Measurements from ENCODE around the gene MXRA8.
"Not testable (repeated sequence)": the region's sequence is repeated elsewhere in the genome, so short reads cannot be mapped to it uniquely, and the experiment has no call there.

MXRA8 gene

DNA sequence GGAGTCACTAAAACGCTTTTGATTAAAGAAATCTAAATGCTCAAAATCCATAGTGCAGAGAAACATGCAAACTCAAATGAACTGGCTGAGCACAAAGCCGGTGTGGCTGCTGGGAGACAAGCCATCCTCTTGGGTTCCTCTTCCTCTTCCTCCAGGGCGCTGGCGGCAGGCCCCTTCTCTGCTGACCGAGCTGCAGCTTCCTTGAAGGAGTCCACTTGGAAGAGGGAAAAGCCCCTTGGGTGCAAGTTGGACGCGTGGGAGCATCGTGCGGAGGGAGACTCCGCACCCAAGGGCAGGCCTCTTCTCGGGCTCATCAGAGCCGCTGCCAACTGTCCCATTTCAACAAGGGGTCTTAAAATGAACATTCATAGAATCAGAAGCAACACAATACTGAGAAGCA, 32.9 kb upstream of the MXRA8 start:
- no peak for DNase-seq

DNA sequence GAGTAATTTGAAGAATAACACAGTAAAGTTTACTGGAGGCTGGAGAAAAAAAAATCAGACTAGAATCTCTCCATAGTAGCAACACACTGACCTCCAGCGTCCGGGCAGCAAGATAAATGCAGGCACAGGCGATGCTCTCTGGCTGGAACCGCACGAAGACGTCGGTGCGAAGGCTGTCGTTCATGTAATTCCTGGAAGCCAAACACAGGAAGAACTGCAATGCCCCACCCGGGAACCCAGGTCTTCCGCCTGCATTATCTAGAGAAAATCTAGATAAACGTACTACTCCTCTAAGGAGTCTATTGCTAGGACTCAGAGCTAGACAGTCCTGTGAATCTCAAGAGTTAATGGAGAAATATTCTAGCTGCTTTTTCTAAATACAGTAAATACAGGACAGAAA, 32.3 kb upstream of the MXRA8 start:
- no peak for DNase-seq

DNA sequence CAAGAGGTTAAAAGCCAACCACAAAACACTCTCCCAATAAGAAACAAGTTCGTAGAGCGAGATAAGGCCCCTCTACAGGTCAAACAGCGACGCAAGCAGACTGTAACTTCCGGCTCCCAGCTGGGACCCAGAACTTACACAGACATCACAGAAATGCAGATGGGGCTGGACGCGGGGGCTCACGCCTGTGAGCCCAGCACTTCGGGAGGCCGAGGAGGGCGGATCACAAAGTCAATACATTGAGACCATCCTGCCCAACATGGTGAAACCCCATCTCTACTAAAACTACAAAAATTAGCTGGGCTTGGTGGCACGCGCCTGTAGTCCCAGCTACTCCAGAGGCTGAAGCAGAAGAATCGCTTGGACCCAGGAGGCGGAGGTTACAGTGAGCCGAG, 29.7 kb upstream of the MXRA8 start:
- no peak for DNase-seq

DNA sequence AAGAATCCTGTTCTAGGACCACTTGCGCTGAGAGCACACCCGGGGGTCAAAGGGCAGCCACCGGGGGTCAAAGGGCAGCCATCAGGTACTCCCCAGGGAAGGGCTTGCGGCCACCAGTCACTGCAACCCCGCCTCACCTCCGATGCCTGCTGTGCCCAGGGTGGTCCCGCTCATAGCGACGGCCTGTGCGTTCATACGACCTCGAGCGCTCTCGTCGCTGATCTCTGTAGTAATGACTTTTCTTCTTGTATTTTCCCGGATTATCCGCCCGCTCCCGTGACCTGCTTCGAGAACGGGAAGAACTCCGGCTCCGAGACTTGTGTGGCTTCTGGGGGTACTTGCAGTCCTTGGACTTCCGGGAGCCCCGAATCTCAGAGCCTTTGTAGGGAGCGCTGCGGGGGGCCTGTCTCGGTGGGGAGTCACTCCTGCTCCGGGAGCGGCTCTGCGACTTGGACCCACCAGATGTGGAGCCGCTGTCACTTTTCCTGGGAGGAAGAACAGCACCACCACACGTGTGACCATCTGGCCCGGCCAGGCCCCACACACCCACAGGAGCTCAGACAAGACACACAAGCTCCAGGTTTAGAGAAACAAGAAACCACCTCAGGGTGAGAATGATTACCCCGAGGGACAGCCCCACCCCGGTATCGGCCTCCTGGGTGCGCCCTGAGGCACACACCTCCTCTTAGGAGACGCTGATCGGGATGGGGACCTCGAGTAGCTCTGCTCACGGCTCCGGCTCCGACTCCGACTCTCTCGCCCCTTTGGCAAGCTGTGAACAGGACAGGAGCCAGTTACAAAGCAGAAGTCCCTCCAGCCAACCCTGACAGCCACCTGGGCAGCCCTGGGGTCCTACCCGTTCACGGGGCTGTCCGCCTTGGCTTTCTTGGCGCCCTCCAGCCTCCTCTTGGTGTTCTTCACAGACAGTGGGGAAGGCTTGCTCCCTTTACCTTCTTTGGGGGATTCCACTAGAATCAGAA, 29.0 kb upstream of the MXRA8 start:
- no peak for DNase-seq

DNA sequence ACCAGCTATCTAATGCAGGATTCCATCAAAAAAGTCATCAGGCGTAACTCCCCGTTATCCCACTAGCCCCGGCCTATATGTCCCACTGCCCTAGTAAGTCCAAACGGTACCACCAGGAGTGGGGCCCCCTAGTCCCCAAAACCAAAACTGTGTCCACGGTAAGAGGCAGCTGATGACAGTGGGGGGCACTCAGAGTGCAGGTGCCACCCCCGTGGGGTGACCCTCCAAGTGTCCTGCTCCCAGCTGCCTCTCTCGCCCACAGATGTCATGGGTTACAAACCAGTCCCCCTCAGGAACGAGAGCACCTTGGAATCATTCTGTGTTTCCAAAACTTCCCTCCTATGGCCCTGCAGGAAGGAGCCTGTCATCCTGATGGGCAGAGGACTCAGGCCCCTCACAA, 27.6 kb upstream of the MXRA8 start:
- DNase-seq, result no peak

DNA sequence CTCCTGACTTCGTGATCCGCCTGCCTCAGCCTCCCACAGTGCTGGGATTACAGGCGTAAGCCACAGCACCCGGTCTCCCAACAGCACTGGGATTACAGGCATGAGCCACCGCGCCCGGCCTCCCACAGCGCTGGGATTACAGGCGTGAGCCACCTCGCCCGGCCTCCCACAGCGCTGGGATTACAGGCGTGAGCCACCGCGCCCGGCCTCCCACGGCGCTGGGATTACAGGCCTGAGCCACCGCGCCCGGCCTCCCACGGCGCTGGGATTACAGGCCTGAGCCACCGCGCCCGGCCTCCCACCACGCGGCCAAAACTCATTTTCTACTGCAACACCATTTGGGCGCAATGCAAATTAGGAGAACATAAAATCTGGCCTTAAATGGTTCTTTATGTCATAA, 27.0 kb upstream of the MXRA8 start:
- not testable (repeated sequence) for DNase-seq

DNA sequence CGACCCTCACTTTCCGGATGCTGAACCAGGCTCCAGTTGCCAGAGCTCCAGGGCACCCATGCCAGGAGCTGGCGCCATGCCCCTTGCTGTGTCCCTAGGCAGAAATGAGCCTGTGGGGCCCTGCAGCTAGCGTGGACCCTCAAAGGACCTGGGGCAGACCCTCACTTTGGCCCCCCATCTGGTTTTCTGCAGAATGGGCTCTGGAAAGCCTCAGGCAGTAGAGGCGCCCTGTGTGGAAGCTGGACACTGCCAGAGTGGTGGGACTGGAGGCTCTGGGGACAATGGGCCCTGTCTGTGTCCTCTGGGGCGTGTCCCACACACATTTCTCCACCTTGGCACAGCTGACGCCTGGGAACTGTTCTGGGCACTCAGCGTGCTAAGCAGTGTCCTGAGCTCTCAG, 22.9 kb upstream of the MXRA8 start:
- no peak for DNase-seq

DNA sequence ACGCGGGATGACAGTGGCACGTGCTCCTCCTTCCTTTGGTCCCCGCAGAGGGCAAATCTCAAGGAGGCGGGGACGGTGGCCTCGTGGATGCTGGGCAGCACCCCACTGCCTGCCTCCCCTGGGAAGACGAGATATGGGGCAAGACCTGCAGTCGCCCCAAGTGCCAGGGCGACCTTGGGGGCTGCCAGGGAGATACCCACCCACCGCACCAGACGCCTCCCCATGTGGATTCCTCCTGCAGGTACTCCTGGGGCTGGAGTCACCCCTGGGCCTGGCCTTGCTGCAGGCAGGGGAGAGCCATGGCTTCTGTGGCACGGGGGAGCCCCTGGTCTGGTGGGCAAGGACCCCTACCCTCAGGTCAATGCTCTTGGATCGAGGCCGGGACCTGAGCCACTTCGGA, 22.5 kb upstream of the MXRA8 start:
- no peak for DNase-seq

DNA sequence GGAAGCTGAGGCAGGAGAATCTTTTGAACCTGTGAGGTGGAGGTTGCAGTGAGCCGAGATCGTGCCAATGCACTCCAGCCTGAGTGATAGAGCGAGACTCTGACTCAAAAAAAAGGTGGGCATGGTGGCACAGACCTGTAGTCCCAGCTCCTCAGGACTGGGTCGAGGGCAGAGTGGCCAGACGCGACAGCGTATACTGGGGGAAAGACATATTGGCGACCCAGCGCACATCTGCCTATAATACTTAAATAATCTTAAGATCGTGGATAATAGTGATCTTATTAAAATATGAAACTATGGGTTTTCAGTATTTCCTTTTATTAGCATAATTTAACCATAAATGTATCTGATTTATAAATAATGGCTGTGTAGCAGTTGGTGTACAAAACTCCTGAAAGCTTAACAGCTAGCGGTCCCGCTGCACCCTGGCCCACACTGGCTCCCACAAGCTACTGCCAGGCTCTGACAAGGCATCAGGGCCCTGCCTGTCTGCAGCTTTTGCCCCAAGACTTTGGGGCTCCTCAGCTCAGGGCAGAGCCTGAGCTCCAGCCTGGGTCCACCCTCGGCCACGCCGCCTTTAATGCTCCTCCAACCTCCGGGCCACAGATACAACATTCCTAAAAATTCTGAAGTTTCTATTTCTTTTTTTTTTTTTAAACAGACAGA, 19.3 kb upstream of the MXRA8 start:
- DNase-seq, result no peak

DNA sequence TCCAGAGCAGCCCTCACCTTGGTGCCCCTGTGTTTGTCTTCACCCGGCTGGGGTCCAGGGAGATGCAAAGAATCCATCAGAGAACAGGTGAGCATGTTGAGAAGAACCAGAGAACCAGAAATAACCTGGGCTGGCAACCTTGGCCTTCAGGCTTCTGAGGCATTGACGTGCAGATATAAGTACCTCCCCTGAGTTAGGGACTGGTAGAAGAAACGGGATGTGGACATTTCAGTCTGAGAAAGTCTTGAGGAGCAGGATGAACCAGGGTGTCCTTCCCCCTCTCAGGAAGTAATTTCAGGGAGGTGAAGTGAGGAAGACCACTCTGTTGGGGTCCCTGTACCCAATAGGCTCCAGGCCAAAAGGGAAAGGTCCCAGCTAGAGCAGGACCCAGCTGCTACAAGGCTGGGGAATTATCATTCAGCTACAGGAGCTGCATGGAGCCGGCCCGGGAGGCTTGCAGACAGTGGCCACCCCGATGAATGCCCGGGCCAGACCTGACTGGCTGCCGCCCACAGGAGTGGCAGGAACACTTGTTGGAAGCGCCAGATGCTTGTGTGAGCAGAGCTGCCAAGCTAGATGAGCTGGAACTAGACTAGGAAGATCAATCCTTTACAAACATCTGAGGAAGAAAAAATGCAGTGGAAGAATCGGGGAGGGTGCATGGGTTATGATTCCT, 18.3 kb upstream of the MXRA8 start:
- DNase-seq, result no peak

DNA sequence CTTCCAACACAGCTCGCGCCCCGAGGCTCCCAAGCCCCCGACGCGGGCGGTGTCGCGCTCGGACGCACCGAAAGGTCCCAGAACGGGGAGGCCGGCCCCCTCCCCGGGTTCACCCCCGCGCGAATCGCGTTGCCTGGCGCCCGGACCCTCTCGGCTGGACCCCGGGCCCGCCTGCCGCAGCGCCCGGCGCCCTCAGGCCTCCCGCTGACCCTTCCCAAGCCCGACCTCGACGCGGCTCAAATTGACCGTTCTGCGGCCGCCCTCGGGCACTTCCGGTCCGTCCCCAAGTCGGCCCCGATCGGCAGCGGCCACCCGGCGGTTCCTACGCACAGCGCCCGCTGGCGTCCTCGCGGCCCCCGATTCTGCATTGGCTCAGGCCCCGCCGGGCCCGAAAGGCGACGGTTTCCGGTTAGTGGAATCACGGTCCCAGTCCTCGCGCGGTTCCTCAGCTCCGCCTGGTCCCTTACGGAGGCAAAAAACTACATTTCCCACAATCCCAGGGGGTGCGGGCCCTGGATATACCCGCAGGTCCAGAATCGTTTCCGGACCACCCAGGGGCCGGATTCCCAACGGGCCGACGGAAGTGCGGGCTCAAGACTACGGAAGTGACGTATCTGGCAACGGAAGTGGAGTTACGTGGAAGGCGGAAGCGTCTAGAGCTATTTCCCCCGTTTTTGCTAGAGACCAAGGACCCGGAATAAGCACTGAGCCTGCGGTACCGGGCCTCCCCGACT, 16.7 kb upstream of the MXRA8 start, which contains the start of gene AURKAIP1:
Gene AURKAIP1, minus strand, starts transcription at position 279 of the 734 bp plus-strand sequence. CDS start 451 bp downstream, outside the sequence.
- DNase-seq, result peak; percentile 100

DNA sequence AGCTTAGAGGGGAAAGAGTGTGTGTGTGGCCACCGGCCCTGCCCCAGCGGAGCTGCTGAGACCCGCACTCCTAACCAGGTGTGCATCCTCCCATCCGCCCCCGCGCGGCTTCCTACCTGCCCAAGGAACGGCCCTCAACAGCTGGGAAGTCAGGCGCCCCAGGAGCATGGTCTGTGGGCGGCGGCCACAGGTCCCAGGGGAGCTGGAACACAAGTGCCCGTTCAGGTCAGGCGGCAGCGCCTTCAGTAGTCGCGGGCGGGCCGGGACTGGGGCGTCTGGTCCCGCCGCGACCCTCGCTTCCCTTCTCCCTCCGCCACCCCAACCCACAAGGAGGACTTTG, 16.2 kb upstream of the MXRA8 start:
- no peak for DNase-seq

DNA sequence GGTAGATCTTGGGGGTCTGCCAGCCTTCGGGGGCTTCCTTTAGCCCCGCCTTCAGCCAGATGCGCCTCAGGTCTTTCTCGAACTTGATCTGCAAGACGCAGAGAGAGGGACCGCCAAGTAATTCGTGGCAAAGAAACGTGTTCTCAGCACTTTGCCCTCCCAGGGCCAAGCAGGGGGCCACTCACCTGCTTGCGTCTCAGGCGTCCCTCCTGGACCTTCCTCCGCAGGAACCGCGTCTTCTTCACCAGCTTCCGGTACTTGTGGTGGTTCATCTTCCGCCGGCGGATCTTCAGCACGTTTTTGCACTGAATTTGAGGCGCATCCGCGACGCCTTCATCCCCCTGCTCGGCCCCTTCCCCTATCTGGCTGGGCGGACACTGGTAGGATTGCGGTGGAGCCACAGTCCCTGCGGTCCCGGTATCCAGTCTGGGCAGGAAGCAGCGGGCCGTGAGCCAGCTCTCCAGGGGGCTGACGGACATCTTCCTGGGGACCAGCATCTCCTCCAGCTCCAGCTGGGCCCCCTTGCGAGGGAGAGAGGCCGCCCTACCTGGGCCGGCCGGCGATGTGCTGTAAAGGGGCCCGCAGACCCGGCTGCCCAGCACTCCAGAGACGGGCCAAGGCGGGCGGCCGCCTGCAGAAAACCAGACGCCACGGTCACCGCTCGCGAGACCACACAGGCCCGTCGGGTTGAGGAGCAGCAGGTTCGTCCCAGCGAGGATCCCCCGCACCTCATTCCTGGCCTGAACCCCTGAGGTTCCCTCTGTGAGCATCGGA, 15.6 kb upstream of the MXRA8 start:
- DNase-seq, result no peak

DNA sequence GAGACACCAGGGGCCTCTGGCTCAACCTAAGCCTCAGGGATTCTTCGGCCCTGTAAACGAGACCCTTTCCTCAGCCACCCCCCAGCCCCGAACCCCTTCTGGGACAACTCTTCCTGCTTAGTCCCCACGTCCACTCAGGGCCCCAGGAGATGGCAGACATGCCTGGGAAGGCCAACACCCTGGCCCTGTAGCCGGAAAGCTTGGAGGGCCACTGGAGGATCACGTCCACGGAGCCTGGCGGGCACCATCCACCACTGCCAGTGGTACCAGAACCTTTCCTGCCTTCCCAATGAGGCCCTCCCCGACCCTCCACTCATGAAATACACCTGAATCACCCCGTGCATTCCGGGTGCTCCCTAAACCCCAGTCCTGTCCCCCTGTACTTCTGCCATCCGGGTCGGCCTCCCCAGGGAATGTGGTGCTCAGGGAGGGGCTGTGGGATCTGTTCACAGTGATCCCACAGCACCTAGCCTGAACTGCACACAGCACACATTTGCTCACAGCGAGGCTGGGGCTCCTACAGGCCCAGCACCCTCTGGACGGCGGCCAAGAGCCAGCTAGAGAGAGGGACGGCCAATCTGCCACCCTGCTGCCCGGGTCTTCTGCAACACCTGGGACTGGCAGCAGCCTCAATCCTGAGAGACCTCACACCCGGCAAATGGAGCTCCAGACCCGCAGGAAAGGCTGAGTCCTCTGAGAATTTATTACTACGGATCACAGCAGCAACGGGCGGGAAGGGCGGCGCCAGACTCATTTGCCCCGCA, 14.9 kb upstream of the MXRA8 start:
- DNase-seq, result no peak

DNA sequence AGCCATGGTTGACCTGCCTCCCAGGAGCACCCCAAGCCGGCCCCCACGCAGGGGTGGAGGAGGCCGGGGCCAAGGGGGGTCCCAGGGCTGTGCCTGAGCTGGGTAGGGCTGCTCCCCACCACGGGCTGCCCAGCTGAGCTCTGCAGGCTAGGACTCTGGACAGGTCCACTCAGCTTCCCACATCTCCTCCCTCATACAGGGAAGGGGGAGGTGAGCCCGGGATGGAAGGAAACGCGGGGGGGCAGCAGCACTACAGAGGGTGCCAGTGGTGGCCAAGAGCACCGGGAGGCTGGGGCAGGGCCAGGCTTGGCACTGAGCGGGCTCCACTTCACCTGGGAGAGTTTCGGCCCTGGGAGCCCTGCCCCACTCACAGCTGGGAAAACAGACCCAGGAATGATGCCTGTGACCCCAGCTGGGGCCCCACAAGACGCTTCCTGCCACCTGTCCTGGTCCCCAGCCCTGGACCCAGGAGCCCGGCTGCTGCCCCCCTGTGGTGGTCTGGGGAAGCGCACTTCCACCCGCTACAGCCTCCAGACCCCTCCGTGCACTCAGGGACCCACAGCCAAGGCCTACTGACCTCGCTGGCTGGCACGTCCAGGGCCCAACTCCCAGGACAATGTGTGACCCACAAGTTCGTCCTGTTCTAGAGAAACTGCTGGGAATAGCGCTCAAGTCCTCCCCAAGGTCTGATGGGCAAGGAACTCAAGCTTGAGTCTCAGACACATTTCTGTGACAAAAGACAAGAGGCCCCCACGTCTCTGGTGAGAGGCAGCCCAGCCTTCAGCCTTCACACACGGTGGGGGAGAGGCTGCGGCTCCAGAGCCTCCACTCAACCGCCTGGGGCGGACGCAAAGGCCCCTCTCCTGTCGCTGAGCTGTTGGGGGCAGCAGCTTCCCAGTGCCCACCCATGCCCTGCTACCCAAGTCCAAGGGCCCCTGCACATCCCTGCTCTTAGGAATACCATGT, 13.7 kb upstream of the MXRA8 start:
- DNase-seq, result peak; percentile 57

DNA sequence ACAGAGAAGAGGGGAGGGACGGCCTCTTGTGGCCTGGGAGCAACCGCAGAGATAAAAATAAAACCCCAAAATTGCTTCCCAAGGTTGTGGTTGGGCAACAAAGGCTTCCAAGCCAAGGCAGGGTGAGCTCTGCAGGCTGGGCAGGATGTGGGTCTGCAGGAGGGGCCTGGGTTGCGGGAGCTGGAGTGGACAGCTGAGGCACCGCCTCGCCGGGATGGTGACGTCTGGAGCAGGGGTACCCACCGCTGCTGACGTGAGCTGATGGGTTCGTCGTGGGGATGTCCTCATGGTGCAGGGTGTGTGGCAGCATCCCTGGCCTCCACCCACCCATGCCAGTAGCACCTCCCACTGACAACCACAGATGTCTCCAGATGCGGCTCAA, 13.0 kb upstream of the MXRA8 start:
- DNase-seq, result no peak

DNA sequence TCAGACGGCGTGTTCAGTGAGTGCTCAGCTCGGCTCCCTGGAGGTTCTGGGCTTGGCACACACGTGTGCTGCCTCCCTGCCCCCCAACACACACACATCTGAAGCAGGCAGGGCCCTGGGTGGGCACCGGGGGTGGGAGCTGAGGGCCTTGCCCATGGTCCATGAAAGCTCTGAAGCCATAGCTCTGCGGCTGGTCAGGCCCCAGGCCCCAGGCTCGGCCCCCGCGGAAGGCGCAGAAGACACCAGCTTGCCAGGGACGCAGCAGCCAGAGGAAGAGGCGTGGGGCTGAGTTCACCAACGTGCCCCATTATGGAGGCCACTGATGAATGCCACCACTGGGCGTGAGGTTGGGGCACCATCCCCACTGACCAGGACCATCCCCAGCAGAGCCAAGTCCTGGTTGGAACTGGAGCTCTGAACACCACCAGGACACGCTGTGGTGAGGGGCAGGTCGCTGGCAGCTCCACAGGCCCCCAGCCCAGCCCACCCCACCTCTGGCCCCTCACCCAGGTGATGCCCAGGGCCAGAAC, 12.5 kb upstream of the MXRA8 start:
- no peak for DNase-seq

DNA sequence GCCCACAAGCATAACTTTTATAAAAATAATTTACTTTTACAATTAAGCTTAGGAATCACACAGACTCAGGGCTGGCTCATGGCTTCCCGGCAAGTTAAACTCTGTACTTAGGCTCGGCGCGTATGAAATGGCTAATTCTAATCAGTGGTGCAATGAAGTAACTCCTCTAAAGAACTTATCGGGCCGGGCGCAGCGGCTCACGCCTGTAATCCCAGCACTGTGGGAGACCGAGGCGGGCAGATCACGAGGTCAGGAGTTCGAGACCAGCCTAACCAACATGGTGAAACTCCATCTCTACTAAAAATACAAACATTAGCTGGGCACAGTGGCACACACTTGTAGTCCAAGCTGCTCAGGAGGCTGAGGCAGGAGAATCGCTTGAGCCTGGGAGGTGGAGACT, 11.7 kb upstream of the MXRA8 start:
- not testable (repeated sequence) for DNase-seq

DNA sequence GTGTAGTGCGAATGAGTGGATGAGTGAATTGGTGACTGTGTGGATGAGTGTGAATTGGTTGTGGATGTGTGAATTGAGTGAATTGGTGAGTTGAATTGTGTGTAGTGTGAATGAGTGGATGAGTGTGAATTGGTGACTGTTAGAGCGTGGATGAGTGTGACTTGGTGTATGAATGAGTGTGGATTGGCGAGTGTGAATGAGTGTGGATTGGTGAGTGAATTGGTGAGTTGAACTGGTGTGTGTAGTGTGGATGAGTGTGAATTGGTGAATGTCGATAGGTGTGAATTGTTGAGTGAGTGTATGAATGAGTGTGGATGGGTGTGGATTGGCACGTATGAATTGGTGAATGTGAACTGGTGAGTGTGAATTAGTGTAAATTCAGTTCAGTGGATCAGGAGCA, 9.0 kb upstream of the MXRA8 start:
- DNase-seq, result no peak

DNA sequence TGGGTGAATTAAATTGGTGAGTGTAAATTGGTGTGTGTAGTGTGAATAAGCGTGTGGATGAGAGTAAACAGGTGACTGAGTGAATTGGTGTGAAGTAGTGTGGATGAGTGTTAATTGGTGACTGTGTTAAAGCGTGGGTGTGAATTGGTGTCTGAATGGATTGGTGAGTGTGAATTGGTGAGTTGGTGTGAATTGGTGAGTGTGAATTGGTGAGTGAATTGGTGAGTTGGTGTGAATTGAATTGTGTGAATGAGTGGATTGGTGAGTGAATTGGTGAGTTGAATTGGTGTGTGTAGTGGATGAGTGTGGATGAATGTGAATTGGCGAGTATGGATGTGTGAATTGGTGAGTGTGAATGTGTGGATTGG, 8.3 kb upstream of the MXRA8 start:
- DNase-seq, result no peak
